Lower lobe of right lung (tissue), 2 donors: ENCODE data around the gene ANKRD55. TPM values are rescaled to one million over a fixed set of nuclear protein-coding genes. Genes with fewer than 3 reads are reported as not detected.
"Not testable (repeated sequence)": the region's sequence is repeated elsewhere in the genome, so short reads cannot be mapped to it uniquely, and the experiment has no call there.

Experiments
- ATAC-seq, 2 donors: fragments of 200-7000 bp; cut with Tn5 transposase; one replicate each; pipeline ENCODE4 v1.9.1; 2020 to 2022; ENCODE audit warnings: mild to moderate bottlenecking in 2 of 2, moderate library complexity in 2 of 2
- DNase-seq: peaks from one replicate; pipeline ENCODE4 v3.0.0-alpha.2; 2020
- H3K27ac ChIP-seq: fragments of 200-600 bp; one replicate; pipeline ENCODE4 v1.8.0; 2022
- H3K27me3 ChIP-seq: fragments of 200-600 bp; one replicate; pipeline ENCODE4 v1.8.0; 2022; ENCODE audit warnings: low read depth
- H3K36me3 ChIP-seq: fragments of 200-600 bp; one replicate; pipeline ENCODE4 v1.8.0; 2022; ENCODE audit warnings: mild to moderate bottlenecking
- H3K4me1 ChIP-seq: fragments of 200-600 bp; one replicate; pipeline ENCODE4 v1.8.0; 2022
- H3K4me3 ChIP-seq: fragments of 200-600 bp; one replicate; pipeline ENCODE4 v1.8.0; 2022; ENCODE audit warnings: mild to moderate bottlenecking
- H3K9me3 ChIP-seq: fragments of 200-600 bp; one replicate; pipeline ENCODE4 v1.8.0; 2022
- CTCF ChIP-seq: fragments of 200-600 bp; IDR thresholded peaks from one replicate; pipeline ENCODE4 v1.8.0; 2022; ENCODE audit warnings: antibody characterized with exemption, mild to moderate bottlenecking
- intact Hi-C: fragments of 100-400 bp; cut with DNase I; formaldehyde crosslinking; loops from one replicate; pipeline ENCODE4 v1.11.0; 2022
- total RNA-seq: library from RNA; stranded (reverse); fragmentation: NEBNext Ultra II Directional; extraction: Animal tissue kit (Norgen Biotek cat#: 25700); gene quantifications from one replicate; pipeline ENCODE4 v1.2.1, GENCODE V29; 2021
- donor health status: DM: no; HTN: yes; CAD: no; lungs with severe emphysema.

The ANKRD55 gene
- total RNA-seq, 1 donor from 2014 or later: 0.41 TPM

- Histone ChIP-seq H3K27ac (no peak overlapping the region), H3K4me3 (no peak overlapping the region), H3K9me3 (no peaks in the 10 kb centered on the region), H3K27me3 (no peaks in the 10 kb centered on the region), H3K4me1 (peaks cover 27% of the 10 kb centered on the region), H3K36me3 (no peaks in the 10 kb centered on the region)
- no peak for ATAC-seq
- intact Hi-C loops: no loop called here
- no peak for TF ChIP-seq CTCF
- no peak for DNase-seq
These were observed 147.9 kb downstream of the ANKRD55 start for GRCh38 chr5:56085193-56085592.

- intact Hi-C loops: no loop called here
These were observed 149.8 kb downstream of the ANKRD55 start for GRCh38 chr5:56083286-56083854.

GRCh38 chr5:56081053-56081642 is 152.0 kb downstream of the ANKRD55 start:
- H3K36me3 ChIP-seq, H3K4me3 ChIP-seq, H3K27me3 ChIP-seq, DNase-seq, intact Hi-C loops, H3K9me3 ChIP-seq, H3K27ac ChIP-seq: not testable (repeated sequence)
- peaks cover 39% of the 10 kb centered on the region for H3K4me1 ChIP-seq
- ATAC-seq: peak; percentile 81 to 82

More at GRCh38 chr5:56083286-56083854, 149.8 kb downstream of the ANKRD55 start:
- ATAC-seq (no peak), DNase-seq (no peak)
- Histone ChIP-seq H3K4me3 (no peak overlapping the region), H3K36me3 (no peaks in the 10 kb centered on the region), H3K27ac (no peak overlapping the region), H3K4me1 (peaks cover 28% of the 10 kb centered on the region), H3K27me3 (no peaks in the 10 kb centered on the region), H3K9me3 (no peaks in the 10 kb centered on the region)
- TF ChIP-seq CTCF: no peak

- peaks cover 39% of the 10 kb centered on the region for H3K4me1 ChIP-seq
- ATAC-seq: no peak
- no peak overlapping the region for H3K4me3 ChIP-seq
- intact Hi-C loops: no loop called here
- no peaks in the 10 kb centered on the region for H3K9me3 ChIP-seq
- no peak overlapping the region for H3K27ac ChIP-seq
- no peaks in the 10 kb centered on the region for H3K36me3 ChIP-seq
- DNase-seq: no peak
- no peak for TF ChIP-seq CTCF
- no peaks in the 10 kb centered on the region for H3K27me3 ChIP-seq
These were observed 152.6 kb downstream of the ANKRD55 start for GRCh38 chr5:56080375-56081052.

- H3K4me3 ChIP-seq, H3K36me3 ChIP-seq, intact Hi-C loops, H3K27ac ChIP-seq, ATAC-seq, DNase-seq, H3K27me3 ChIP-seq, H3K9me3 ChIP-seq: not testable (repeated sequence)
- peaks cover 29% of the 10 kb centered on the region for H3K4me1 ChIP-seq
These were observed 154.0 kb downstream of the ANKRD55 start for GRCh38 chr5:56079157-56079500.

GRCh38 chr5:56078278-56079156 is 154.6 kb downstream of the ANKRD55 start:
- no peaks in the 10 kb centered on the region for H3K9me3 ChIP-seq
- TF ChIP-seq CTCF: no peak
- H3K27me3 ChIP-seq: no peaks in the 10 kb centered on the region
- intact Hi-C loops: no loop called here
- H3K36me3 ChIP-seq: no peaks in the 10 kb centered on the region
- H3K27ac ChIP-seq: no peak overlapping the region
- H3K4me1 ChIP-seq: peaks cover 29% of the 10 kb centered on the region
- DNase-seq (no peak), ATAC-seq (no peak)
- H3K4me3 ChIP-seq: no peak overlapping the region
